ENCODE results near the gene KCNH2. TPM values are rescaled to one million over a fixed set of nuclear protein-coding genes. Genes with fewer than 3 reads are reported as not detected.
"Not testable (repeated sequence)": the region's sequence is repeated elsewhere in the genome, so short reads cannot be mapped to it uniquely, and the experiment has no call there.

Gene KCNH2
- polyA plus RNA-seq, 1 experiment, result 0.06 TPM

DNA sequence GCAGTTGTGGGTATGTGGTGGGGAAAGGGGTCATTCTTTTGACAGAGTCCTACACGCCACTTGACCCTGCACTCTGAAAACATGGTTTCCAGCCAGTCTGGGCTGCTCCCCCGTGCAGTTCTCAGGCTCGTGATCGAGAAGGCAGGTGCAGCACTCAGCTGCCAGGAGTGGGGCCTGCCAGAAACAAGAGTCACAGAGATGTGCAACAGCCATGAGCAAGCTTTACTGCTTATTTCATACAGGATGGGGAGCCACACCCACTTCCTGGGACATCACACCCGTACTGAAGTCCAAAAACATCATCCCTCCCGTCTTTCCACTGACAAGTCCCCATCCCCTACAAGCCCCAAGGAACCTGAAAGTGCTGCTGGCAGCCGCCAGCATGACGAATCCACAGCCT, 36.8 kb upstream of the KCNH2 start:
- TF ChIP-seq, protein P1, sequence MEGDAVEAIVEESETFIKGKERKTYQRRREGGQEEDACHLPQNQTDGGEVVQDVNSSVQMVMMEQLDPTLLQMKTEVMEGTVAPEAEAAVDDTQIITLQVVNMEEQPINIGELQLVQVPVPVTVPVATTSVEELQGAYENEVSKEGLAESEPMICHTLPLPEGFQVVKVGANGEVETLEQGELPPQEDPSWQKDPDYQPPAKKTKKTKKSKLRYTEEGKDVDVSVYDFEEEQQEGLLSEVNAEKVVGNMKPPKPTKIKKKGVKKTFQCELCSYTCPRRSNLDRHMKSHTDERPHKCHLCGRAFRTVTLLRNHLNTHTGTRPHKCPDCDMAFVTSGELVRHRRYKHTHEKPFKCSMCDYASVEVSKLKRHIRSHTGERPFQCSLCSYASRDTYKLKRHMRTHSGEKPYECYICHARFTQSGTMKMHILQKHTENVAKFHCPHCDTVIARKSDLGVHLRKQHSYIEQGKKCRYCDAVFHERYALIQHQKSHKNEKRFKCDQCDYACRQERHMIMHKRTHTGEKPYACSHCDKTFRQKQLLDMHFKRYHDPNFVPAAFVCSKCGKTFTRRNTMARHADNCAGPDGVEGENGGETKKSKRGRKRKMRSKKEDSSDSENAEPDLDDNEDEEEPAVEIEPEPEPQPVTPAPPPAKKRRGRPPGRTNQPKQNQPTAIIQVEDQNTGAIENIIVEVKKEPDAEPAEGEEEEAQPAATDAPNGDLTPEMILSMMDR (IDR thresholded peaks at IDR 0.05; ENCODE audit: insufficient read depth, low read depth, low read length), result no peak
- POLR2A ChIA-PET, result no interaction called here
- no peaks in the 10 kb centered on the region for H3K36me3 ChIP-seq (ENCODE audit: control insufficient read depth, insufficient read depth, low read length)
- peaks cover 17% of the 10 kb centered on the region for H3K27me3 ChIP-seq (ENCODE audit: control insufficient read depth, insufficient read depth, low read length)
- no peak for DNase-seq (ENCODE audit: low read depth)
- CTCF ChIA-PET, result interaction anchor here (1.4 kb wide), 1 partner anchor 26 kb away, joined by 4 read pairs; no protein-coding TSS in a partner anchor
- H3K4me3 ChIP-seq (ENCODE audit: low read depth, low read length), result no peak overlapping the region

DNA sequence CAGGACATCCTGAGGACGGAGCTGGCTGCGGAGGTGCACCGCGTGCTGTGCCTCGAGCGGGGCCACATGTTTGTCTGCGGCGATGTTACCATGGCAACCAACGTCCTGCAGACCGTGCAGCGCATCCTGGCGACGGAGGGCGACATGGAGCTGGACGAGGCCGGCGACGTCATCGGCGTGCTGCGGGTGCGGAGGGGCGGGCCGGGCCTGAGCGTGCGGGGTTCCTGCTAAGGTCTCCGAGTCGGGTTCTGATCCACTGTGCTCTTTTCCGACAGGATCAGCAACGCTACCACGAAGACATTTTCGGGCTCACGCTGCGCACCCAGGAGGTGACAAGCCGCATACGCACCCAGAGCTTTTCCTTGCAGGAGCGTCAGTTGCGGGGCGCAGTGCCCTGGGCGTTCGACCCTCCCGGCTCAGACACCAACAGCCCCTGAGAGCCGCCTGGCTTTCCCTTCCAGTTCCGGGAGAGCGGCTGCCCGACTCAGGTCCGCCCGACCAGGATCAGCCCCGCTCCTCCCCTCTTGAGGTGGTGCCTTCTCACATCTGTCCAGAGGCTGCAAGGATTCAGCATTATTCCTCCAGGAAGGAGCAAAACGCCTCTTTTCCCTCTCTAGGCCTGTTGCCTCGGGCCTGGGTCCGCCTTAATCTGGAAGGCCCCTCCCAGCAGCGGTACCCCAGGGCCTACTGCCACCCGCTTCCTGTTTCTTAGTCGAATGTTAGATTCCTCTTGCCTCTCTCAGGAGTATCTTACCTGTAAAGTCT, 35.8 kb upstream of the KCNH2 start:
- TF ChIP-seq, protein P1 (IDR thresholded peaks at IDR 0.05; ENCODE audit: insufficient read depth, low read depth, low read length), result peak; percentile 25; the same call in 1 of the 2 replicates
- ChIA-PET CTCF (interaction anchor here (0.8 to 6.9 kb wide), 10 partner anchors 9 to 102 kb away, joined by 3 to 91 read pairs (median 4); no protein-coding TSS in a partner anchor), POLR2A (interaction anchor here (0.6 kb wide), 1 partner anchor 229 kb away, joined by 3 read pairs; no protein-coding TSS in a partner anchor)
- peak; percentile 11 for DNase-seq (ENCODE audit: low read depth)
- Histone ChIP-seq H3K4me3 (ENCODE audit: low read depth, low read length) (peak overlapping the region; percentile 34), H3K27me3 (ENCODE audit: control insufficient read depth, insufficient read depth, low read length) (peaks cover 9% of the 10 kb centered on the region), H3K36me3 (ENCODE audit: control insufficient read depth, insufficient read depth, low read length) (no peaks in the 10 kb centered on the region)

DNA sequence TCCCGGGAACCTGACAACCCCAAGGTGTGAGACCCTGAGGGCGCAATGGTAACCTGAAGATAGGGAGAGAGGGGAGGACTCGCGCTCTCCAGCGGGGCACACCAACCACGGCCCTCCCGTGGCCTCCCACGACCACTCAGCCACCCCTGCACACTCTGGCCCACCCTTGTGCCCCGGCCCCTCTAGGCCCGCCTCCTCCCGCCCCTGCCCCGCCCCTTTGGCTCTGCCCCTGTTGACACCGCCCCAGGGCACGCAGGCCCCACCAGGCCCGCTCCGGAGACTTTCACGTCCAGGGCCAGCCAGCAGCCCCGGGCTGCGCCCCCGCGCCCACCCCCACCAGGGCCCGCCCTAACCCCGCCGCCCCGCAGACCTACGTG, 35.2 kb upstream of the KCNH2 start:
- Histone ChIP-seq H3K36me3 (ENCODE audit: control insufficient read depth, insufficient read depth, low read length) (no peaks in the 10 kb centered on the region), H3K27me3 (ENCODE audit: control insufficient read depth, insufficient read depth, low read length) (peaks cover 6% of the 10 kb centered on the region), H3K4me3 (ENCODE audit: low read depth, low read length) (peak overlapping the region; percentile 34)
- ChIA-PET CTCF (interaction anchor here (0.8 to 6.9 kb wide), 12 partner anchors 8 to 164 kb away, joined by 3 to 91 read pairs (median 4); no protein-coding TSS in a partner anchor), POLR2A (no interaction called here)
- no peak for DNase-seq (ENCODE audit: low read depth)
- TF ChIP-seq, protein P1 (IDR thresholded peaks at IDR 0.05; ENCODE audit: insufficient read depth, low read depth, low read length), result no peak

DNA sequence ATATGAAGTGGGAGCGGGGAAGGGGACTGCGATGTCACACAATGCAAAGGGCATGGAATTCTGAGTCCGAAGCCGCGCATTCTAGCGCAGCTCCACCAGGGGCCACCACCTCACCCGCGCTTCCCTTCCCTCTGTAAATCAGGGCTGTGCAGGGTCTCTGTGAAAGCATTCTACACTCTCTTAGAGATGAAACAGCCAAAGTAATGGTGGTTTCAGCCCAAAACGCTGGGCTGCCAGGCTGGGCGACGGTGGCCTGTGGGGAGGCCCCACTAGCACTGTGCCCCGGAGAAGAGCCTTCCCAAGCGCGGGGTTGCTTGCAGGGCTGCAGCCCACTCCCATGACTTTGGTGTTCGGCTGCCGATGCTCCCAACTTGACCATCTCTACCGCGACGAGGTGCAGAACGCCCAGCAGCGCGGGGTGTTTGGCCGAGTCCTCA, 34.8 kb upstream of the KCNH2 start:
- POLR2A ChIA-PET, result no interaction called here
- no peak for DNase-seq (ENCODE audit: low read depth)
- H3K27me3 ChIP-seq (ENCODE audit: control insufficient read depth, insufficient read depth, low read length), result peaks cover 5% of the 10 kb centered on the region
- H3K4me3 ChIP-seq (ENCODE audit: low read depth, low read length), result no peak overlapping the region
- TF ChIP-seq, protein P1 (IDR thresholded peaks at IDR 0.05; ENCODE audit: insufficient read depth, low read depth, low read length), result peak; percentile 75
- H3K36me3 ChIP-seq (ENCODE audit: control insufficient read depth, insufficient read depth, low read length), result no peaks in the 10 kb centered on the region
- CTCF ChIA-PET, result interaction anchor here (0.6 to 7.0 kb wide), 18 partner anchors 7 to 692 kb away, joined by 3 to 91 read pairs (median 4); partner anchors contain the start of gene ABCB8

DNA sequence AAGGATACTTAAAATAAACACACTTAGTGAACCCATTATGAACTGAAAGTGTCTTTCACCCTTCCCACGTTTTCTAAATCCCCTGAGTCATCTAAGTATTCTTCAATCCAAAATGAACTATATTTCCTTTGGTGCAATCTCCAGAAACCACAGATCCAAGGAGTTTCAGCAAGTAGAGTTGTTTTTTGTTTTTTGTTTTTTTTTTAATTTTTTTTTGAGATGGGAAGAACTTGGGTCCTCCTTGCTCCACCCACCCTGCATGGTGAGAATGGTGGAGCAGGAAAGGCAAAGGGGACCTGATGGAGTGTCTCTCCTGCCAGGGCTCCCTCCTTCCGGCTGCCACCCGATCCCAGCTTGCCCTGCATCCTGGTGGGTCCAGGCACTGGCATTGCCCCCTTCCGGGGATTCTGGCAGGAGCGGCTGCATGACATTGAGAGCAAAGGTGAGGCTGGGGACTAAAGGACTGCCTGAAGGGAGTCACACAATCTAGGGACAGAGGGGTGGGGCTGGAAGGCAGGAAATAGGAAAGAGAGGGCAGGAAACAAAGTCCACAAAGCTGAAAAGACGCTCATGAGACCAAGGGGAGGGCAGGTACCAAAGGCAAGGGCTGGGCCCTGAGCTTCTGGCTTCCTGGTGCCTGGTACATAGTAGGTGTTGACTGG, 34.0 kb upstream of the KCNH2 start:
- ChIA-PET CTCF (interaction anchor here (0.6 to 7.0 kb wide), 21 partner anchors 8 to 691 kb away, joined by 3 to 91 read pairs (median 4); partner anchors contain the start of genes ABCB8, ATG9B and NOS3), POLR2A (no interaction called here)
- Histone ChIP-seq H3K27me3 (ENCODE audit: control insufficient read depth, insufficient read depth, low read length) (peaks cover 2% of the 10 kb centered on the region), H3K36me3 (ENCODE audit: control insufficient read depth, insufficient read depth, low read length) (no peaks in the 10 kb centered on the region), H3K4me3 (ENCODE audit: low read depth, low read length) (no peak overlapping the region)
- no peak for DNase-seq (ENCODE audit: low read depth)
- TF ChIP-seq, protein P1 (IDR thresholded peaks at IDR 0.05; ENCODE audit: insufficient read depth, low read depth, low read length), result no peak

DNA sequence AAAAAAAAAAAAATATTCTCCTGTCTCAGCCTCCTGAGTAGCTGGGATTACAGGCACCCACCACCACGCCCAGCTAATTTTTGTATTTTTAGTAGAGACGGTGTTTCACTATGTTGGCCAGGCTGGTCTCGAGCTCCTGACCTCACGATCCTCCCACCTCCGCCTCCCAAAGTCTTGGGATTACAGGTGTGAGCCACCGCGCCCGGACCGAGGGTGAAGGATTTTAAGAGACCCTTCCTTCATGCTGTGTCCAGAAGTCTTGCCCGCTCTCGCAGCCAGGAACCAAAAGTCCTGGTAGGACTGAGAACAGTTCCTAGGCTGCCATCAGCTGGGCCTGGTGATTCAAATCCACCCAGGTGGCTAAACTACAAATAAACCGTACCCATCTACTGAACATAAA, 33.5 kb upstream of the KCNH2 start:
- DNase-seq (ENCODE audit: low read depth); H3K36me3 ChIP-seq (ENCODE audit: control insufficient read depth, insufficient read depth, low read length); POLR2A ChIA-PET; H3K4me3 ChIP-seq (ENCODE audit: low read depth, low read length); H3K27me3 ChIP-seq (ENCODE audit: control insufficient read depth, insufficient read depth, low read length): not testable (repeated sequence)
- CTCF ChIA-PET, result interaction anchor here (0.9 to 7.0 kb wide), 10 partner anchors 8 to 691 kb away, joined by 3 to 91 read pairs (median 4); no protein-coding TSS in a partner anchor

All from BJ (cell line).